Stimulated activated CD4-positive, alpha-beta T cell treated with anti-CD3 and anti-CD28 coated beads, TNF-alpha, amount 100 ng/mL, for 24 hours (primary cell): ENCODE measurements around the gene TET2.
"Not testable (repeated sequence)": the region's sequence is repeated elsewhere in the genome, so short reads cannot be mapped to it uniquely, and the experiment has no call there.

Experiments
- DNase-seq, 3 experiments: peaks; one replicate each; pipeline ENCODE4 v3.0.0-alpha.2; 2020; ENCODE audit warnings: low read depth in 3 of 3

TET2 gene

GRCh38 chr4:105288121-105288520 is 141.4 kb downstream of the TET2 start:
- DNase-seq = no peak

- DNase-seq = no peak
Observed at GRCh38 chr4:105291925-105292324, 145.2 kb downstream of the TET2 start.

- no peak for DNase-seq
Observed at GRCh38 chr4:105293360-105293759, 146.7 kb downstream of the TET2 start.

GRCh38 chr4:105296672-105297071 is 150.0 kb downstream of the TET2 start:
- DNase-seq = no peak

DNA sequence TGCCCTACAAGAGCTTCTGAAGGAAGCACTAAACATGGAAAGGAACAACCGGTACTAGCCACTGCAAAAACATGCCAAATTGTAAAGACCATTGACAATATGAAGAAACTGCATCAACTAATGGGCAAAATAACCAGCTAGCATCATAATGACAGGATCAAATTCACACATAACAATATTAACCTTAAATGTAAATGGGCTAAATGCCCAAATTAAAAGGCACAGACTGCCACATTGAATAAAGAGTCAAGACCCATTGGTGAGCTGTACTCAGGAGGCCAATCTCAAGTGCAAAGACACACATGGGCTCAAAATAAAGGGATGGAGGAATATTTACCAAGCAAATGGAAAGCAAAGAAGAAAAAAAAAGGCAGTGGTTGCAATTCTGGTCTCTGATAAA is 152.4 kb downstream of the TET2 start:
- not testable (repeated sequence) for DNase-seq

DNA sequence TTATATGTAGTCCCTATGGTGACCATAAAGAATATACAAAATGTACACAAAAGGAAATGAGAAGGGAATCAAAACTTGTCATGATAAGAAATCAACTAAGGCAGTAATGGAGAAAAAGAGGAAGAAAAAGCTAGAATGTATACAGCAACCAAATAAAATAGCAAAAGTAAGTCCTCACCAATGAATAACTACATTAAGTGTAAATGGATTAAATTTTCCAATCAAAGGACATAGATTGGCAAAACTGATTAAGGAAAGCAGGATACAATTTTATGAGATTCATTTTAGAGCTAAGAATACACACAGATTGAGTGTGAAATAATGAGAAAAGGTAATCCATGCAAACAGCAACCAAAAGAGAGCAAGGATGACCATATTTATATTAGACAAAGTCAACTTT is 157.4 kb downstream of the TET2 start:
- DNase-seq = no peak

- DNase-seq = no peak
Observed at GRCh38 chr4:105305019-105305836, 158.6 kb downstream of the TET2 start.

DNA sequence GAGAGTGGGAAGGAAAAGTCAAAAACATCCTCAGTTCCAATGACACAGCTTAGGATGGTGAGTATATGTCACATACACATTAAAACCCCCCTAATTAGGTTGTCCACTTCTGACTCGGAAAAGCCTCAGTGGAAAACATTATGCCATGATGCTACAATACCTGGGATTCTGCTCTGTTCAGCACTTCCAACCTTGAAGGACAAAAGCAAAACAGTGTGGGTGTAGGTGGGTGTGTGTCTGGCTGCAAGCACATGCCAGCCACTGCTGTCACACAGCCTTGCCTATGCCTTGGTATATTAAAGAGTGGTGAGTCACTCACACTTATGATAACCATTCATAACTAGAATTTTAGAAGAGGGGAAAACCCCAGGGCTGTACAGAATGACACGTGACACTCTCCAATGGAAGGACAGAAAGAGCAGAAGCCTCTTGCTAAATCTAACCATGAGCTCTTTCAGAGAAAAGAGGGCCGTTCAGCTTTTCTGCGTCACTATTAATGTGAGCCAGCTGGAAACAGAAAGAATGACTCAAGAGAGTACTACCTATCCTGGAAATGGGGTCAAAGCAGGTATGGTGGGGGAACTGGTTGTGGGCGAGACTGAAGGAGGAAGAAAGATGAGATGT is 159.6 kb downstream of the TET2 start:
- peak; percentile 28 to 56 (median 53) for DNase-seq

DNA sequence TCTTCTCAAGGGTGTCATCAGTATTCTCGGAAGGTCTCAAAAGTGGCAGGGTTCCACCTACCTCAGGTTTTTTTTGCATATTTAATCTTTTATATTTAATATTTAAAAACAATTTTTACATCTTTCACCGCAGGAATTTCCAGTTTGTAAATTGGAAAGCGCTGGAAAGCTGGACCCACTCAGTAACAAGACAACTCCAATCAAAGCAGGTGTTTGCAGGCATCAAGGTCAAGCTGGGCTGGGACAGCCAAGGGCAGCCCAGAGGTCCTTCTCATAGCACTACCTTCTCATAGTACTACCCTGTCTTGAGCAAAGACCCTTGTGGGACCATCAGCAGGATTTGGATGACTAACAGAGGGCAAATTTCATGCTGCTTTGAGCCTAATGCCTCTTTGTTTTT is 160.1 kb downstream of the TET2 start:
- no peak for DNase-seq

GRCh38 chr4:105318486-105318885 is 171.8 kb downstream of the TET2 start:
- DNase-seq = no peak

DNA sequence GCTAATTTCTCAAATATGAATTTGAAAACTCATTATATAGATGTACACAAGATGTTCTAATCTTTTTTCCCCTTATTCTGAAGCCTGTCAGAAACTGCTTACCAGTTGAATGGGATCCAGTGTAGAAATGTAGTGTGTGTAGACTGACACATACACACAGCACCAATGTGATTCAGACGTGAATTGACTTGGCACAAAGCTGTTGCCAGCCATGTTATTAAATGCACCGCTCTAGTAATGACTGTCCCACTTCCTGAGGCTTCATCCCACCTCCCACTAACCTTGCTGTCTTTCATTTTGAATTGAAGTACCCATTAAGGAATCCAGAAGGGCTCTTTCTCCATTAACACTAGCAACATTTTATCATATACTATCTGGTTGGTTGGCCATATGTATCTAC is 180.5 kb downstream of the TET2 start:
- DNase-seq = no peak

DNA sequence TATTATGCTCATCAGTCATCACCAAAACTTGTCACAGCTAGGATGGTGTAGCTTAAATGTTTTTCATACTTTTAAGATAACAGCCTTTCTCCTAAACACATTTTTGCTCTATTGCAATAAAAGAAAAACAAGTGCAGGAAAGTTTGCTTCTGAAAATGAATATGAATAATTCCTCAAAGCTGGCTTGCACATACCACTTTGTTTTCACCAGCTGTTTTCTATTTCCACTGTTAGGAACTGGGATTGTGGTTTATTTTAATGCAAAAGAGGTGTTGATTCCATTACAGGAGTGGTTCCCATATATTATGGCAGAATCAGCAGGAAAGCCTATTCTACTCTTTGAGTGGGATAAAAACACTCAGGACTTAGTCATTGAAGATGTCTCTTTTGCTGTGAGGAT is 181.3 kb downstream of the TET2 start:
- no peak for DNase-seq

DNA sequence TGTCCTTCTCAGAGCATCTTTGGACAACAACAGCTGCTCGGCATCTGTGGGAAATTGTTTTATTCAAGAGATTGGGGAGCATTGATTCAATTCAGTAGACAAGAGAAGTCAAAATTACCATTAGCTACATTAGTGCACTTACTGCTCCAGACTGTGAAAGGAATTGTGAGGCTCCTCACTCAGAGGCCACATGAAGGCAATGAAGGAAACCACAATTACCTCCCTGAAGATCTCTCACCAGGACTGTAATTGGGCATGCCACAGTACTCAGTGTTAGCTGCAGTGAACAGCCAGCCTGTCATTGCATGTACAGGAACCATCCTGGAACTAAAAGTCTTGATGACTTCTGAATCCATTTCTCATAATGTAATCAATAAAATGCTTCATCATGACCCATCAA is 182.4 kb downstream of the TET2 start:
- DNase-seq = no peak
